Measurements from ENCODE around the gene TMEM176A.
"Not testable (repeated sequence)": the region's sequence is repeated elsewhere in the genome, so short reads cannot be mapped to it uniquely, and the experiment has no call there.

TMEM176A gene

DNA sequence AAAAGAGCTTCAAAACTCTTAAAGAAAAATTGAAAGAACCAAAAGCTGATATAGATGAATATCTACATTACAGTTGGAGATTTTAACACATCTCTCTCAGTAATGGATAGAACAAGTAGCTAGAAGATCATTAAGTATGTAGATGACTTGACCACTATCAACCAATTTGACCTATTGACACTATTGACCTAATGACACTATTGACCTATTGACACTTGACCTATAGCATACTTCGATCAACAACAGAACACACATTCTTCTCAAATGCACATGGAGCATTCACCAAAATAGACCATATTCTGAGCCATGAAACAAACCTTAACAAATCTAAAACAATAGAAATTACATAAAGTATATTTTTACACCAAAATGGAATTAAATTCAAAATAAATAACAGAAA lies 41.1 kb upstream of the TMEM176A start:
- H3K4me1 ChIP-seq (ENCODE audit: control insufficient read depth in 2 of 2, insufficient read depth in 1 of 2, low read depth in 1 of 2, low read length in 2 of 2), result no peaks in the 10 kb centered on the region
- H4K8ac ChIP-seq (ENCODE audit: low read depth, low read length), result no peak overlapping the region
- no peak overlapping the region for H2BK15ac ChIP-seq (ENCODE audit: low read length)
- no peaks in the 10 kb centered on the region for H3K27me3 ChIP-seq (ENCODE audit: control insufficient read depth in 3 of 3, insufficient read depth in 3 of 3, low read depth in 1 of 3, low read length in 3 of 3)
- no peak overlapping the region for H3K9ac ChIP-seq (ENCODE audit: low read depth, low read length, poor library complexity)
- no peaks in the 10 kb centered on the region for H3K36me3 ChIP-seq (replicated peaks in 1 of 2; ENCODE audit: control insufficient read depth in 2 of 2, insufficient read depth in 2 of 2, low read length in 2 of 2)
- no peak overlapping the region for H3K4me2 ChIP-seq (ENCODE audit: insufficient read depth, low read length, poor library complexity, severe bottlenecking)
- H3K79me1 ChIP-seq (ENCODE audit: low read depth, low read length), result no peaks in the 10 kb centered on the region
- H3K18ac ChIP-seq (ENCODE audit: low read length), result no peak overlapping the region
- no peak overlapping the region for H2BK12ac ChIP-seq (ENCODE audit: low read length)
- no peak overlapping the region for H3K14ac ChIP-seq (ENCODE audit: low read length)
- H3K23ac ChIP-seq (ENCODE audit: low read depth, low read length, poor library complexity), result no peak overlapping the region
- H2AK5ac ChIP-seq (ENCODE audit: low read depth, low read length), result no peak overlapping the region
- no peak overlapping the region for H3K4me3 ChIP-seq (ENCODE audit: low read length in 2 of 2)
- DNase-seq (ENCODE audit: low spot score), result no peak
- no peak overlapping the region for H2BK5ac ChIP-seq (ENCODE audit: low read length)
- H3K9me3 ChIP-seq (replicated peaks in 1 of 2; ENCODE audit: control insufficient read depth in 2 of 2, insufficient read depth in 1 of 2, low read depth in 1 of 2, low read length in 2 of 2), result no peaks in the 10 kb centered on the region
- H4K91ac ChIP-seq (ENCODE audit: low read depth, low read length, poor library complexity), result no peak overlapping the region
- no peak overlapping the region for H3K4ac ChIP-seq (ENCODE audit: low read length)
- WGBS, 2 donors (ENCODE audit: extremely low coverage in 2 of 2, insufficient read length in 2 of 2, insufficient replicate concordance in 1 of 2), result no CpG with 5 or more reads among the region's 1 CpG
- H2AFZ ChIP-seq (ENCODE audit: low read length), result no peak overlapping the region
- no peak overlapping the region for H2BK120ac ChIP-seq (ENCODE audit: low read depth, low read length)
- H3K27ac ChIP-seq (replicated peaks; ENCODE audit: low read length), result no peak overlapping the region

- no peak overlapping the region for H2BK5ac ChIP-seq (ENCODE audit: low read length)
- no peak overlapping the region for H2BK12ac ChIP-seq (ENCODE audit: low read length)
- H3K9ac ChIP-seq (ENCODE audit: low read depth, low read length, poor library complexity), result no peak overlapping the region
- H3K4me2 ChIP-seq (ENCODE audit: insufficient read depth, low read length, poor library complexity, severe bottlenecking), result no peak overlapping the region
- DNase-seq (ENCODE audit: low spot score), result no peak
- H2AK5ac ChIP-seq (ENCODE audit: low read depth, low read length), result no peak overlapping the region
- no peak overlapping the region for H3K18ac ChIP-seq (ENCODE audit: low read length)
- H2BK15ac ChIP-seq (ENCODE audit: low read length), result no peak overlapping the region
- no peaks in the 10 kb centered on the region for H3K36me3 ChIP-seq (replicated peaks in 1 of 2; ENCODE audit: control insufficient read depth in 2 of 2, insufficient read depth in 2 of 2, low read length in 2 of 2)
- no peak overlapping the region for H3K4me3 ChIP-seq (ENCODE audit: low read length in 2 of 2)
- no peak overlapping the region for H4K91ac ChIP-seq (ENCODE audit: low read depth, low read length, poor library complexity)
- H2BK120ac ChIP-seq (ENCODE audit: low read depth, low read length), result no peak overlapping the region
- H2AFZ ChIP-seq (ENCODE audit: low read length), result no peak overlapping the region
- H3K27me3 ChIP-seq (ENCODE audit: control insufficient read depth in 3 of 3, insufficient read depth in 3 of 3, low read depth in 1 of 3, low read length in 3 of 3), result no peaks in the 10 kb centered on the region
- no peaks in the 10 kb centered on the region for H3K9me3 ChIP-seq (replicated peaks in 1 of 2; ENCODE audit: control insufficient read depth in 2 of 2, insufficient read depth in 1 of 2, low read depth in 1 of 2, low read length in 2 of 2)
- no peak overlapping the region for H3K4ac ChIP-seq (ENCODE audit: low read length)
- H3K23ac ChIP-seq (ENCODE audit: low read depth, low read length, poor library complexity), result no peak overlapping the region
- no peak overlapping the region for H3K27ac ChIP-seq (replicated peaks; ENCODE audit: low read length)
- no peak overlapping the region for H4K8ac ChIP-seq (ENCODE audit: low read depth, low read length)
- no peaks in the 10 kb centered on the region for H3K4me1 ChIP-seq (ENCODE audit: control insufficient read depth in 2 of 2, insufficient read depth in 1 of 2, low read depth in 1 of 2, low read length in 2 of 2)
- H3K79me1 ChIP-seq (ENCODE audit: low read depth, low read length), result no peaks in the 10 kb centered on the region
- no peak overlapping the region for H3K14ac ChIP-seq (ENCODE audit: low read length)
Measured at GRCh38 chr7:150766334-150766709, 34.2 kb upstream of the TMEM176A start.

- no peak for DNase-seq (ENCODE audit: low spot score)
- H2BK120ac ChIP-seq (ENCODE audit: low read depth, low read length), result no peak overlapping the region
- no peak overlapping the region for H2BK5ac ChIP-seq (ENCODE audit: low read length)
- H3K9ac ChIP-seq (ENCODE audit: low read depth, low read length, poor library complexity), result no peak overlapping the region
- no peak overlapping the region for H2BK15ac ChIP-seq (ENCODE audit: low read length)
- H4K8ac ChIP-seq (ENCODE audit: low read depth, low read length), result no peak overlapping the region
- no peak overlapping the region for H2AK5ac ChIP-seq (ENCODE audit: low read depth, low read length)
- no peak overlapping the region for H3K4me2 ChIP-seq (ENCODE audit: insufficient read depth, low read length, poor library complexity, severe bottlenecking)
- no peak overlapping the region for H3K4ac ChIP-seq (ENCODE audit: low read length)
- no peaks in the 10 kb centered on the region for H3K9me3 ChIP-seq (replicated peaks in 1 of 2; ENCODE audit: control insufficient read depth in 2 of 2, insufficient read depth in 1 of 2, low read depth in 1 of 2, low read length in 2 of 2)
- no peaks in the 10 kb centered on the region for H3K4me1 ChIP-seq (ENCODE audit: control insufficient read depth in 2 of 2, insufficient read depth in 1 of 2, low read depth in 1 of 2, low read length in 2 of 2)
- H3K27ac ChIP-seq (replicated peaks; ENCODE audit: low read length), result no peak overlapping the region
- no peak overlapping the region for H2AFZ ChIP-seq (ENCODE audit: low read length)
- H3K36me3 ChIP-seq (replicated peaks in 1 of 2; ENCODE audit: control insufficient read depth in 2 of 2, insufficient read depth in 2 of 2, low read length in 2 of 2), result no peaks in the 10 kb centered on the region
- no peaks in the 10 kb centered on the region for H3K27me3 ChIP-seq (ENCODE audit: control insufficient read depth in 3 of 3, insufficient read depth in 3 of 3, low read depth in 1 of 3, low read length in 3 of 3)
- no peak overlapping the region for H3K4me3 ChIP-seq (ENCODE audit: low read length in 2 of 2)
- no CpG with 5 or more reads among the region's 4 CpGs for WGBS, 2 donors (ENCODE audit: extremely low coverage in 2 of 2, insufficient read length in 2 of 2, insufficient replicate concordance in 1 of 2)
- no peaks in the 10 kb centered on the region for H3K79me1 ChIP-seq (ENCODE audit: low read depth, low read length)
- H3K14ac ChIP-seq (ENCODE audit: low read length), result no peak overlapping the region
- no peak overlapping the region for H3K23ac ChIP-seq (ENCODE audit: low read depth, low read length, poor library complexity)
- H2BK12ac ChIP-seq (ENCODE audit: low read length), result no peak overlapping the region
- no peak overlapping the region for H4K91ac ChIP-seq (ENCODE audit: low read depth, low read length, poor library complexity)
- H3K18ac ChIP-seq (ENCODE audit: low read length), result no peak overlapping the region
Measured at GRCh38 chr7:150769768-150770167, 30.8 kb upstream of the TMEM176A start.

- not testable (repeated sequence) for H2AK5ac ChIP-seq (ENCODE audit: low read depth, low read length); H4K8ac ChIP-seq (ENCODE audit: low read depth, low read length); H2BK120ac ChIP-seq (ENCODE audit: low read depth, low read length); H3K4me3 ChIP-seq (ENCODE audit: low read length in 2 of 2); H3K4ac ChIP-seq (ENCODE audit: low read length); H2AFZ ChIP-seq (ENCODE audit: low read length); H3K36me3 ChIP-seq (replicated peaks in 1 of 2; ENCODE audit: control insufficient read depth in 2 of 2, insufficient read depth in 2 of 2, low read length in 2 of 2); DNase-seq (ENCODE audit: low spot score); H3K4me1 ChIP-seq (ENCODE audit: control insufficient read depth in 2 of 2, insufficient read depth in 1 of 2, low read depth in 1 of 2, low read length in 2 of 2); H4K91ac ChIP-seq (ENCODE audit: low read depth, low read length, poor library complexity); H3K9ac ChIP-seq (ENCODE audit: low read depth, low read length, poor library complexity); H2BK5ac ChIP-seq (ENCODE audit: low read length); H3K27ac ChIP-seq (replicated peaks; ENCODE audit: low read length); H2BK12ac ChIP-seq (ENCODE audit: low read length); H2BK15ac ChIP-seq (ENCODE audit: low read length); H3K18ac ChIP-seq (ENCODE audit: low read length); H3K23ac ChIP-seq (ENCODE audit: low read depth, low read length, poor library complexity); H3K4me2 ChIP-seq (ENCODE audit: insufficient read depth, low read length, poor library complexity, severe bottlenecking); H3K79me1 ChIP-seq (ENCODE audit: low read depth, low read length); H3K27me3 ChIP-seq (ENCODE audit: control insufficient read depth in 3 of 3, insufficient read depth in 3 of 3, low read depth in 1 of 3, low read length in 3 of 3); H3K14ac ChIP-seq (ENCODE audit: low read length); H3K9me3 ChIP-seq (replicated peaks in 1 of 2; ENCODE audit: control insufficient read depth in 2 of 2, insufficient read depth in 1 of 2, low read depth in 1 of 2, low read length in 2 of 2)
- no CpG with 5 or more reads among the region's 1 CpG for WGBS, 2 donors (ENCODE audit: extremely low coverage in 2 of 2, insufficient read length in 2 of 2, insufficient replicate concordance in 1 of 2)
Measured at GRCh38 chr7:150774131-150774530, 26.4 kb upstream of the TMEM176A start.

Measured in neuronal stem cell (in vitro differentiated cells).